Thyroid gland (tissue), 4 donors: ENCODE data around the gene ZNF80. TPM values are rescaled to one million over a fixed set of nuclear protein-coding genes. Genes with fewer than 3 reads are reported as not detected.

Experiments
- DNase-seq, 2 donors: peaks; one replicate each; pipeline ENCODE4 v3.0.0-alpha.2; 2019
- H3K27ac ChIP-seq, 3 donors: fragments of 200-600 bp; sonication (generic); 1 replicate in 2 of 3; 2 replicates in 1 of 3; pipeline ENCODE4 v1.5.1; 2016 to 2019; ENCODE audit warnings: mild to moderate bottlenecking in 1 of 3, moderate library complexity in 1 of 3
- H3K27me3 ChIP-seq: fragments of 200-600 bp; sonication (generic); one replicate; pipeline ENCODE4 v1.5.1; 2019
- H3K36me3 ChIP-seq, 2 donors: fragments of 200-600 bp; sonication (generic); one replicate each; pipeline ENCODE4 v1.5.1; 2016 to 2019
- H3K4me1 ChIP-seq, 2 donors: fragments of 200-600 bp; sonication (generic); one replicate each; pipeline ENCODE4 v1.5.1; 2017 to 2019
- H3K4me3 ChIP-seq, 3 donors: fragments of 200-600 bp; sonication (generic); replicated peaks in 1 of 3; 1 replicate in 2 of 3; 2 replicates in 1 of 3; pipeline ENCODE4 v1.5.1; 2016; ENCODE audit warnings: mild to moderate bottlenecking in 1 of 3
- H3K9me3 ChIP-seq: fragments of 200-600 bp; sonication (generic); one replicate; pipeline ENCODE4 v1.5.1; 2017
- POLR2A ChIP-seq, 2 donors: fragments of 450-650 bp; IDR thresholded peaks; one replicate each; pipeline ENCODE4 v1.6.1; 2017; ENCODE audit warnings: antibody characterized with exemption in 2 of 2, mild to moderate bottlenecking in 2 of 2, moderate library complexity in 1 of 2
- WGBS, 2 donors: methylation state at CpG; one replicate each; pipeline ENCODE4 v1.1.5; 2017; 5-methylcytosine and 5-hydroxymethylcytosine counted together
- intact Hi-C: fragments of 100-400 bp; cut with DNase I; formaldehyde crosslinking; loops from one replicate; pipeline ENCODE4 v1.15.1; 2023
- total RNA-seq, 4 donors: library from RNA; depleted of rRNA; stranded (reverse); fragments of >200 nt; gene quantifications; one replicate each; pipeline ENCODE4 v1.2.3, GENCODE V29; 2016
- TF ChIP-seq, protein P1 (sequence below), 6 experiments: fragments of 200-600 bp in 3 of 6; fragments of 450-650 bp in 3 of 6; sonication (generic) in 3 of 6; IDR thresholded peaks; one replicate each; pipeline ENCODE4 v1.5.1; 2016 to 2019; ENCODE audit warnings: antibody characterized with exemption in 6 of 6, mild to moderate bottlenecking in 2 of 6, inconsistent platforms in 1 of 6, moderate library complexity in 1 of 6

The ZNF80 gene
- total RNA-seq, 4 donors from 2014 or later = not detected

DNA sequence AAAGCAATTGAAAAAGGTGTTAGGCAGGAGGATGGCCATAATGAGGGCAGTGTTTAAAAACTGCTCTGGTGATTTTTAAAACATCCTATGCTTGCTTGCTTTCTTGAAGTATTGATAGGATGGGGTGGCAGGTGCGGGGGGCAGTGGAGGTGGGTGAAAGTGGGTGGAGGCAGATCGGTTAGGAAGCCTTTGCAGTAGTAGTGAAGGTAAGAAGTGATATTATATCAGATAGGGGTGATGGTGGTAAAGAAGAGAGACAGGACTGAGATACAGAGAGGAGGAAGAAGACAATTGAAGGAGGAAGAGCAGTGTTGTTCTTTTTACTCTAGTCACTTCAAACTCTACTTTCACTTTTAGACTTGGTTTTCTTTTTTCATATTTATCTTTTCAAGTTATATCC is 11.1 kb downstream of the ZNF80 start:
- WGBS, 2 donors = 86 to 93% methylated on average over 2 of the region's 2 CpGs
- no peaks in the 10 kb centered on the region for H3K9me3 ChIP-seq
- intact Hi-C loops = no loop called here
- no peak for DNase-seq
- no peaks in the 10 kb centered on the region for H3K36me3 ChIP-seq
- H3K4me3 ChIP-seq = no peak overlapping the region
- no peaks in the 10 kb centered on the region for H3K27me3 ChIP-seq
- no peak overlapping the region for H3K27ac ChIP-seq
- TF ChIP-seq, protein P1, sequence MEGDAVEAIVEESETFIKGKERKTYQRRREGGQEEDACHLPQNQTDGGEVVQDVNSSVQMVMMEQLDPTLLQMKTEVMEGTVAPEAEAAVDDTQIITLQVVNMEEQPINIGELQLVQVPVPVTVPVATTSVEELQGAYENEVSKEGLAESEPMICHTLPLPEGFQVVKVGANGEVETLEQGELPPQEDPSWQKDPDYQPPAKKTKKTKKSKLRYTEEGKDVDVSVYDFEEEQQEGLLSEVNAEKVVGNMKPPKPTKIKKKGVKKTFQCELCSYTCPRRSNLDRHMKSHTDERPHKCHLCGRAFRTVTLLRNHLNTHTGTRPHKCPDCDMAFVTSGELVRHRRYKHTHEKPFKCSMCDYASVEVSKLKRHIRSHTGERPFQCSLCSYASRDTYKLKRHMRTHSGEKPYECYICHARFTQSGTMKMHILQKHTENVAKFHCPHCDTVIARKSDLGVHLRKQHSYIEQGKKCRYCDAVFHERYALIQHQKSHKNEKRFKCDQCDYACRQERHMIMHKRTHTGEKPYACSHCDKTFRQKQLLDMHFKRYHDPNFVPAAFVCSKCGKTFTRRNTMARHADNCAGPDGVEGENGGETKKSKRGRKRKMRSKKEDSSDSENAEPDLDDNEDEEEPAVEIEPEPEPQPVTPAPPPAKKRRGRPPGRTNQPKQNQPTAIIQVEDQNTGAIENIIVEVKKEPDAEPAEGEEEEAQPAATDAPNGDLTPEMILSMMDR (IDR thresholded peaks at IDR 0.05) = no peak
- no peaks in the 10 kb centered on the region for H3K4me1 ChIP-seq

DNA sequence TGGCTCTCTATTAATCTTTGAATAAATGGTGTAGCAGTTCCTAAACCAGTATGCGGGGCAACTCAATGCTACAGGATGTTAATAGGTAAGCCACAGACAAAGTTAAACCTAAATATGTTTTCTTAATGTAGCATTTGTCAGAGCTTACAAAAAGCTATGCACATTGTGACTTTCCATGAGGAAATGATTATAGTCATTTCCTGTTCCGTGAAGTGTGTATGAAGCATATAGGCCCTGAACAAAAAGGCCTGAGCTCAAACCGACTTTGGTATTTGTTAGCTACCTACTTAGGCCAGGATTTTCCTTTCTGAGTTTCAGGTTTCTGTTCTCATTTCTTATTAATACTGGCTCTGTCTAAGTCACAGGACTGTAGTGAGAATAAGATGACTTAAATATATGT is 14.2 kb downstream of the ZNF80 start:
- WGBS, 2 donors = 62 to 71% methylated on average over 3 of the region's 3 CpGs
- H3K27ac ChIP-seq = no peak overlapping the region

GRCh38 chr3:114221881-114222264 is 15.5 kb downstream of the ZNF80 start:
- Histone ChIP-seq H3K4me1 (peaks cover 20 to 30% of the 10 kb centered on the region in 2 donors), H3K9me3 (no peaks in the 10 kb centered on the region), H3K36me3 (no peaks in the 10 kb centered on the region), H3K27me3 (no peaks in the 10 kb centered on the region), H3K4me3 (no peak overlapping the region), H3K27ac (no peak overlapping the region)
- WGBS, 2 donors = 100% methylated on average over 1 of the region's 1 CpG
- TF ChIP-seq, protein P1 (IDR thresholded peaks at IDR 0.05) = no peak
- TF ChIP-seq POLR2A (IDR thresholded peaks at IDR 0.05) = no peak
- DNase-seq = no peak
- intact Hi-C loops = no loop called here

More for the DNA sequence above, 14.2 kb downstream of the ZNF80 start:
- no peaks in the 10 kb centered on the region for H3K27me3 ChIP-seq
- H3K9me3 ChIP-seq = no peaks in the 10 kb centered on the region
- peaks cover 11 to 21% of the 10 kb centered on the region in 2 donors for H3K4me1 ChIP-seq
- DNase-seq = no peak
- intact Hi-C loops = no loop called here
- TF ChIP-seq, protein P1 (IDR thresholded peaks at IDR 0.05) = no peak
- TF ChIP-seq POLR2A (IDR thresholded peaks at IDR 0.05) = no peak
- no peaks in the 10 kb centered on the region for H3K36me3 ChIP-seq
- H3K4me3 ChIP-seq = no peak overlapping the region

DNA sequence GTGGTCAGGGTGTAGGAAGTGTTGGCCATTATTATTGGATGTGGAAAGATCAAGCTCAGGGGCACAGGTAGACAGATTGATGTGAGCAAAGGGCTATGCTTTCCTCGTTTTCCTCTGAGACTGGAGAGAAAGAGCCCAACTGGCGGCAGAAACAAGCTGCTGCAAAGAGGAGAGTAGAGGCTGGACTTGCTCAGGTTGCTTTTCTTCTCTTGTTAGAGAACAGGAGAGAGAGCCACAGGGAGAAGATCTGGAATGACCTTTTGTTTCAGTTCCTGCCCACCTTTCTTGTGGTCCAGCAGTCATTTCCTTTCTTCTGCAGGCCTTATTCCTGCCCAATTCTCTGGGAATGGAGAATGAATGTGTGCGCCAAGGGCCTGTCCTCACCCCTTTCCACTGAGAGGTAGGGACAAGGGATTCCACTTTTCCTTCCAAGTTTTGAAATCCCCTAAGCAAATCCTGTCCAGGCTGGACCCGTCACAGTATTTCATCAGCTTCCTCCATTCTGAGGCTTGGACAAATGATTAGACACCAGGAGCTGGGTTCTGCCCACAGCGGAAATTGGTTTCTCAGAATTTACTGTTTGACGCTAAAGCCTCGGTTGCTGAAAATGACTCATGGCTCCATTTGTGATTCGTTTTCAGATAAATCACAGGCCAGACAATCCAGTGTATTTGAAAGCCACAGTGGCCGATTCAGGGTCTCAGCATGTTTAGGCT is 16.1 kb downstream of the ZNF80 start:
- Histone ChIP-seq H3K9me3 (no peaks in the 10 kb centered on the region), H3K27me3 (no peaks in the 10 kb centered on the region), H3K4me1 (peaks cover 26 to 36% of the 10 kb centered on the region in 2 donors), H3K36me3 (no peaks in the 10 kb centered on the region), H3K4me3 (no peak overlapping the region), H3K27ac (no peak overlapping the region)
- WGBS, 2 donors = 85 to 94% methylated on average over 9 of the region's 9 CpGs
- TF ChIP-seq POLR2A (IDR thresholded peaks at IDR 0.05) = no peak
- TF ChIP-seq, protein P1 (IDR thresholded peaks at IDR 0.05) = no peak
- no peak for DNase-seq
- intact Hi-C loops = no loop called here

DNA sequence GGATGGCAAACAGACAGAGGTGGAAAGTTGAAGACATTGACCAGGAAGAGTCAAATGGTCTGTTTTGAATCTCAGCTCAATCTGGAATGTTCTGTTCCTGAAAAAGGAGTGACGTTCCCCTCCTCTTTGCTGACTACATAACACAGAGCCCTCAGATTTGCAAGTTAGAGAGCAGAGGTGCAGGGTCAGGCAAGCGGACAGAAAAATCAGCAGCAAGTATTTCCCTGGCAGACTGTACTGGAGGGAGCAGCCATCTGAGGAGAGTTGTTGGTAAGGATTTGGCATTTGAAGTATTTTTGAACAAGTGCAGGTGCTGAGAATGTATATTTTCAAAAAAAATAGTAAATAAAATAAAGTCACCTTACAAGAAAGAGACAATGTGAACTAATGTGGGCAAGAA is 17.6 kb downstream of the ZNF80 start:
- TF ChIP-seq POLR2A (IDR thresholded peaks at IDR 0.05) = peak in 1 of 2 donors; percentile 29
- TF ChIP-seq, protein P1 (IDR thresholded peaks at IDR 0.05) = no peak
- peak overlapping the region; percentile 75 to 84 (median 76) for H3K27ac ChIP-seq
- H3K4me3 ChIP-seq = no peak overlapping the region
- 16 to 39% methylated on average over 2 of the region's 2 CpGs for WGBS, 2 donors
- intact Hi-C loops = no loop called here
- H3K4me1 ChIP-seq = peaks cover 31 to 48% of the 10 kb centered on the region in 2 donors
- no peaks in the 10 kb centered on the region for H3K36me3 ChIP-seq
- H3K27me3 ChIP-seq = no peaks in the 10 kb centered on the region
- no peaks in the 10 kb centered on the region for H3K9me3 ChIP-seq
- DNase-seq = peak; percentile 72 to 73
